Neuronal stem cell (in vitro differentiated cells): ENCODE results near the gene RHOV.

Source experiments
- DNase-seq: peaks from one replicate; pipeline ENCODE4 v3.0.0-alpha.2; 2013; ENCODE audit warnings: low spot score
- H2AFZ ChIP-seq: one replicate; pipeline ENCODE4 v1.6.1; 2013; ENCODE audit warnings: mild to moderate bottlenecking, low read length, inconsistent platforms
- H2AK5ac ChIP-seq: 2 replicates; pipeline ENCODE4 v1.6.1; 2013; ENCODE audit warnings: low read depth, mild to moderate bottlenecking, inconsistent platforms, low read length, moderate library complexity, mixed read lengths
- H2BK120ac ChIP-seq: 2 replicates; pipeline ENCODE4 v1.6.1; 2013; ENCODE audit warnings: low read depth, mild to moderate bottlenecking, inconsistent platforms, low read length, moderate library complexity, mixed read lengths
- H2BK12ac ChIP-seq: one replicate; pipeline ENCODE4 v1.6.1; 2013; ENCODE audit warnings: low read length, inconsistent platforms
- H2BK15ac ChIP-seq: 2 replicates; pipeline ENCODE4 v1.6.1; 2013; ENCODE audit warnings: mild to moderate bottlenecking, low read length, inconsistent platforms, mixed read lengths
- H2BK5ac ChIP-seq: one replicate; pipeline ENCODE4 v1.6.1; 2013; ENCODE audit warnings: inconsistent platforms, mild to moderate bottlenecking, low read length, moderate library complexity
- H3K14ac ChIP-seq: one replicate; pipeline ENCODE4 v1.6.1; 2013; ENCODE audit warnings: low read length, inconsistent platforms
- H3K18ac ChIP-seq: 2 replicates; pipeline ENCODE4 v1.6.1; 2013; ENCODE audit warnings: low read length, inconsistent platforms
- H3K23ac ChIP-seq: 2 replicates; pipeline ENCODE4 v1.6.1; 2013; ENCODE audit warnings: low read depth, mild to moderate bottlenecking, mixed read lengths, low read length, inconsistent platforms; ENCODE audit not compliant: poor library complexity
- H3K27ac ChIP-seq: replicated peaks from 3 replicates; pipeline ENCODE4 v1.5.1; 2013; ENCODE audit warnings: low read length, inconsistent platforms
- H3K27me3 ChIP-seq, 3 experiments: 2 replicates each; pipeline ENCODE4 v1.6.1; 2013; ENCODE audit warnings: low read length in 3 of 3, mild to moderate bottlenecking in 2 of 3, inconsistent platforms in 1 of 3, low read depth in 1 of 3, mixed read lengths in 1 of 3, moderate library complexity in 1 of 3; ENCODE audit not compliant: control insufficient read depth in 3 of 3, insufficient read depth in 3 of 3
- H3K36me3 ChIP-seq, 2 donors: replicated peaks in 1 of 2; 2 replicates each; pipeline ENCODE4 v1.6.1; 2013; ENCODE audit warnings: low read length in 2 of 2; ENCODE audit not compliant: control insufficient read depth in 2 of 2, insufficient read depth in 2 of 2
- H3K4ac ChIP-seq: 2 replicates; pipeline ENCODE4 v1.6.1; 2013; ENCODE audit warnings: inconsistent platforms, mild to moderate bottlenecking, low read length, moderate library complexity
- H3K4me1 ChIP-seq, 2 donors: 1 replicate in 1 of 2; 2 replicates in 1 of 2; pipeline ENCODE4 v1.6.1; 2013; ENCODE audit warnings: low read length in 2 of 2, low read depth in 1 of 2; ENCODE audit not compliant: control insufficient read depth in 2 of 2, insufficient read depth in 1 of 2
- H3K4me2 ChIP-seq: one replicate; pipeline ENCODE4 v1.6.1; 2013; ENCODE audit warnings: mild to moderate bottlenecking, low read length, inconsistent platforms; ENCODE audit not compliant: insufficient read depth, poor library complexity, severe bottlenecking
- H3K4me3 ChIP-seq, 2 donors: 2 replicates each; pipeline ENCODE4 v1.5.1; 2013; ENCODE audit warnings: low read length in 2 of 2, mild to moderate bottlenecking in 2 of 2, inconsistent platforms in 1 of 2, moderate library complexity in 1 of 2
- H3K79me1 ChIP-seq: one replicate; pipeline ENCODE4 v1.6.1; 2013; ENCODE audit warnings: low read depth, mild to moderate bottlenecking, inconsistent platforms, low read length, moderate library complexity
- H3K9ac ChIP-seq: one replicate; pipeline ENCODE4 v1.6.1; 2013; ENCODE audit warnings: mild to moderate bottlenecking, low read depth, low read length, inconsistent platforms; ENCODE audit not compliant: poor library complexity
- H3K9me3 ChIP-seq, 2 donors: replicated peaks in 1 of 2; 2 replicates each; pipeline versions ENCODE3 to v1.6.1; 2013; ENCODE audit warnings: low read length in 2 of 2, mild to moderate bottlenecking in 2 of 2, inconsistent platforms in 1 of 2, low read depth in 1 of 2, mixed read lengths in 1 of 2, moderate library complexity in 1 of 2; ENCODE audit not compliant: control insufficient read depth in 2 of 2, insufficient read depth in 1 of 2
- H4K8ac ChIP-seq: one replicate; pipeline ENCODE4 v1.6.1; 2013; ENCODE audit warnings: low read depth, mild to moderate bottlenecking, inconsistent platforms, low read length, moderate library complexity
- H4K91ac ChIP-seq: one replicate; pipeline ENCODE4 v1.6.1; 2013; ENCODE audit warnings: low read length, low read depth, mild to moderate bottlenecking, inconsistent platforms; ENCODE audit not compliant: poor library complexity
- WGBS, 2 donors: extraction: QIAGEN DNeasy Blood & Tissue Kit; methylation state at CpG; one replicate each; pipeline ENCODE4 v1.1.7; 2013; ENCODE audit warnings: missing lambda C conversion rate in 2 of 2, mixed read lengths in 1 of 2; ENCODE audit not compliant: insufficient read length in 2 of 2, insufficient replicate concordance in 1 of 2; ENCODE audit errors: extremely low coverage in 2 of 2; 5-methylcytosine and 5-hydroxymethylcytosine counted together

Gene RHOV

DNA sequence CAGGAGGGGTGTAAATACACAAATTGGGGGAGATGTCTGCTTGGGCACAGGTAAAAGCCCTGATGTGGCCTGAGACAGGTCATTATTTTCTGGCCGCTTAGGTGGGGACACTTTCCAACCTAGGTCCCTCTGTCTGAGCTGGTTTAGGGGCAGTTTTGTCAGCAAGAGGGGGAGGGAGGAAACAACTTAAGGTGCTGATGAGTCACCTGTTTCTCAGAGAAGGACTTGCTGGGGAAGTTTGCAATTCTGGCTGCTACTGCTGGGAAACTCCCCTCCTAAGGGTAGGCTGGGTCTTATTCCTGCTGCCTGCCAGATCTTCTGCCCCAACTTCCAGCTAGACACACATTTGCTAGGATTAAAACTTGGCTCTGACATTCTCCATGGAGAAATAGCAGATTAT lies 4.8 kb upstream of the RHOV start:
- Histone ChIP-seq H3K27ac (no peak overlapping the region), H3K18ac (no peak overlapping the region), H2BK12ac (no peak overlapping the region), H3K4me2 (no peak overlapping the region), H3K9ac (no peak overlapping the region), H3K4ac (no peak overlapping the region), H2AFZ (no peak overlapping the region), H2BK5ac (no peak overlapping the region), H2BK15ac (no peak overlapping the region), H4K8ac (no peak overlapping the region), H3K36me3 (no peaks in the 10 kb centered on the region), H3K4me1 (no peaks in the 10 kb centered on the region), H2BK120ac (no peak overlapping the region), H3K9me3 (no peaks in the 10 kb centered on the region), H3K4me3 (no peak overlapping the region), H3K27me3 (peaks cover 0 to 8% (median 4%) of the 10 kb centered on the region in 3 experiments), H2AK5ac (no peak overlapping the region), H3K14ac (no peak overlapping the region), H4K91ac (no peak overlapping the region), H3K79me1 (no peaks in the 10 kb centered on the region), H3K23ac (no peak overlapping the region)
- WGBS, 2 donors = no CpG with 5 or more reads among the region's 1 CpG
- DNase-seq = no peak

DNA sequence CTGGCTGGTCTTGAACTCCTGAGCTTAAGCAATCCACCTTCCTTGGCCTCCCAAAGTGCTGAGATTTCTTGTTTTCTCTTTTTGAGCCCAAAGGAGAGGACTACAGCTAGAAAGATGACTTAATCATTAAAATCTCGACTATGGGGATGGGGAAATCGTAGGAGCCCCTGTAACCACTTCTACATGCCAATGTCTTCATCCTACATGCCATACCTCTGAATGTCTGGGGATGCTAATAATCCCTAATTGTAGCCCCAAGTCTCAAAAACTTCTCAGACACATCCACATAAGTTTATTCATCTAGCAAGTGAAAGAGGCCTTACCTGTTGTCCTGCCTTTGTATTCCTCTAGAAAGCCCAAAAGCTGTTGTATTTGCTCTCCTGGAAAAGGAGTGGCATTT lies 3.7 kb upstream of the RHOV start:
- no peak overlapping the region for H3K4ac ChIP-seq
- no CpG with 5 or more reads among the region's 2 CpGs for WGBS, 2 donors

DNA sequence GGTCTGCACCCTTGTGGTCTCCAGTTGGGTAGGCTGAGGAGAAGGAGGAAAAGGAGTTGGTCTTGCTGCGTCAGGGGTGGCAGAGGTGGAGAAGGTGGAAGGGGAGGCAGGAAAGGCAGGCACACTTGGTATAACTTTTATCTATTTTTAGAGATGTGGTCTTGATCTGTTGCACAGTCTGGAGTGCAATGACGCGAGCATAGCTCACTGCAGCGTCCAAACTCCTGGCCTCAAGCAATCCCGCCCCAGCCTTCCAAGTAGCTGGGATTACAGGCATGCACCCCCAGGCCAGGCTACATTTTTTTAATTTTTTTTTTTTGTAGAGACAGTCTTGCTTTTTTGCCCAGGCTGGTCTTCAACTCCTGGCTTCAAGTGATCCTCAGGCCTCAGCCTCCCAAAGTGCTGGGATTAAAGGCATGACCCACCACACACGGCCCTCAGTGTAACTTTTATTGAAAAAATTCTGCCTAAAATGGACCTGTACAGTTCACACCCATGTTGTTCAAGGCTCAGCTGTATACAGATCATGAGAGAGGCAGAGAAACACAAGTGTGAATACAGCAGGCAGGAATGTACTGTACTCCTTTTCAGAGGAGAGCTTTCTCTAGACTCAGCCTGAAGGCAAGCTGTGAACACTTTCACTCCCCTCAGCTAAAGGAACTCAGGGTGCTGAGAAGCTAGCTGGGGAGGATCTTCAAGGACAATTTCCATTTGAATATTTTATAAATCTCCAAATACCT lies 2.1 kb upstream of the RHOV start:
- WGBS, 2 donors = no CpG with 5 or more reads among the region's 6 CpGs
- DNase-seq = no peak

More for the DNA sequence above, 3.7 kb upstream of the RHOV start:
- Histone ChIP-seq H2AK5ac (no peak overlapping the region), H3K23ac (no peak overlapping the region), H3K4me3 (no peak overlapping the region), H3K79me1 (no peaks in the 10 kb centered on the region), H2AFZ (no peak overlapping the region), H3K4me2 (no peak overlapping the region), H2BK120ac (no peak overlapping the region), H3K14ac (no peak overlapping the region), H3K9me3 (no peaks in the 10 kb centered on the region), H4K91ac (no peak overlapping the region), H4K8ac (no peak overlapping the region), H3K9ac (no peak overlapping the region), H3K27ac (no peak overlapping the region), H3K36me3 (no peaks in the 10 kb centered on the region), H3K27me3 (peaks cover 0 to 17% (median 13%) of the 10 kb centered on the region in 3 experiments), H3K4me1 (no peaks in the 10 kb centered on the region), H2BK15ac (no peak overlapping the region), H3K18ac (no peak overlapping the region), H2BK12ac (no peak overlapping the region), H2BK5ac (no peak overlapping the region)
- DNase-seq = no peak

DNA sequence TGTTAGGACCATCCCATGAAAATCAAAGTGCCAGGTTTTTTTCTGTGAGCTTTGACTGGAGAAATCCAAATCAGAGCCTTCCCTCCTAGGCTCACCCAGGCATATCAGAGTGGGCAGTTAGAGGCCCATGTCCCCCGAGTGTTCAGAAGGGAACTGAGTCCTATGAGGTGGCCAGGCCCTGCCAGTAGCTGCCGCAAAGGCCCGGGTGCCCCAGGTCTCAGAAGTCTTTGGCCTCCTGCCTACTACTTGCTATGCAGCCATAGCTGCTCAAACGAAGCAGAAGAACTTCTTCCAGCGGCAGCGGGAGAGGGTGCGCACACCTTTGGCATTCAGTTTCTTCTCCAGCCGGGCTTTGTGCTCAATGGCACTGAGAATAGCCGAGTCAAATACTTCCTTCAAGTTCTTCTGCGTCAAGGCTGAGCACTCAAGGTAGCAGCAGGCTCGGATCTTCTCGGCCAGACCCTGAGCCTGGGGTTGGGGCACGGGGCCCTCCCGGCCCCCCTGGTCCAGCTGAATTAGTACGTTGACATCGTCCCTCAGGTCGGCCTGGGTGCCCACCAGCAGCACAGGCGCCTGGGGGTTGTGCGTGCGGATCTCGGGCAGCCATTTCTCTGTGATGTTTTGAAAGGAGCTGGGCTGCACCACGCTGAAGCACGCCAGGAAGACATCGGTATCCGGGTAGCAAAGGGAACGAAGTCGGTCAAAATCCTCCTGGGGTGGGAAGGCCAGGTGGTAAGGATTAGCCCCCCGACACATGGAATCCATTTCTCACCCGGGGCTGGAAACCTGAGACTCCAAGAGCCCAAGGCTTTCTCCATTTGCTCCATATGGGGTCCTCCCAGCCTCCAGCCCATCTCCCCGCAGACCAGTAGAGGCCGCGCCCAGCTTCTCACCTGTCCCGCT lies 992 bp downstream of the RHOV start:
- peak overlapping the region; percentile 59 for H3K18ac ChIP-seq
- peak overlapping the region; percentile 98 for H3K23ac ChIP-seq
- no peak overlapping the region for H3K4ac ChIP-seq
- no peak overlapping the region for H2BK5ac ChIP-seq
- no peak overlapping the region for H3K27ac ChIP-seq
- H3K9ac ChIP-seq = no peak overlapping the region
- no peak overlapping the region for H4K91ac ChIP-seq
- no peaks in the 10 kb centered on the region for H3K4me1 ChIP-seq
- peak overlapping the region; percentile 87 for H3K4me2 ChIP-seq
- peaks cover 0 to 45% (median 18%) of the 10 kb centered on the region in 3 experiments for H3K27me3 ChIP-seq
- no peaks in the 10 kb centered on the region for H3K79me1 ChIP-seq
- H2AK5ac ChIP-seq = peak overlapping the region; percentile 17
- no CpG with 5 or more reads among the region's 33 CpGs for WGBS, 2 donors
- H2AFZ ChIP-seq = peak overlapping the region; percentile 97
- no peak overlapping the region for H2BK120ac ChIP-seq
- H2BK12ac ChIP-seq = no peak overlapping the region
- no peak overlapping the region for H4K8ac ChIP-seq
- no peak overlapping the region for H3K14ac ChIP-seq
- no peaks in the 10 kb centered on the region for H3K9me3 ChIP-seq
- H2BK15ac ChIP-seq = no peak overlapping the region
- peak overlapping the region; percentile 46 to 88 for H3K4me3 ChIP-seq
- no peak for DNase-seq
- H3K36me3 ChIP-seq = no peaks in the 10 kb centered on the region

More for the DNA sequence above, 2.1 kb upstream of the RHOV start:
- Histone ChIP-seq H3K9ac (no peak overlapping the region), H4K91ac (no peak overlapping the region), H3K18ac (no peak overlapping the region), H3K4me2 (no peak overlapping the region), H3K23ac (no peak overlapping the region), H3K4me1 (no peaks in the 10 kb centered on the region), H3K9me3 (no peaks in the 10 kb centered on the region), H3K27ac (no peak overlapping the region), H2BK12ac (no peak overlapping the region), H4K8ac (no peak overlapping the region), H3K27me3 (peaks cover 0 to 32% (median 18%) of the 10 kb centered on the region in 3 experiments), H3K4ac (no peak overlapping the region), H3K14ac (no peak overlapping the region), H3K36me3 (no peaks in the 10 kb centered on the region), H3K79me1 (no peaks in the 10 kb centered on the region), H2BK5ac (no peak overlapping the region), H2BK120ac (no peak overlapping the region), H2AK5ac (no peak overlapping the region), H3K4me3 (no peak overlapping the region), H2BK15ac (no peak overlapping the region), H2AFZ (no peak overlapping the region)
